Measurements from ENCODE around the gene KIAA1671.

- TF ChIP-seq CHD1 (IDR thresholded peaks at IDR 0.05; ENCODE audit: low read depth, low read length): no peak
- TF ChIP-seq ELK1 (IDR thresholded peaks at IDR 0.05; ENCODE audit: borderline replicate concordance, low read depth, low read length): no peak
- no peak for TF ChIP-seq CTCF (conservative IDR thresholded peaks at IDR 0.05; ENCODE audit: low read depth, low read length)
- no peak for TF ChIP-seq RCOR1 (IDR thresholded peaks at IDR 0.05; ENCODE audit: insufficient replicate concordance, low read length)
- TF ChIP-seq POLR2A (IDR thresholded peaks at IDR 0.05; ENCODE audit: low read depth, low read length): no peak
- TF ChIP-seq RAD21 (IDR thresholded peaks at IDR 0.05; ENCODE audit: low read length): no peak
- TF ChIP-seq MAZ (IDR thresholded peaks at IDR 0.05; ENCODE audit: borderline replicate concordance, low read depth, low read length): no peak
- TF ChIP-seq RFX5 (IDR thresholded peaks at IDR 0.05; ENCODE audit: low read depth, low read length): no peak
- TF ChIP-seq NFE2L2 (IDR thresholded peaks at IDR 0.05; ENCODE audit: low read depth, low read length): no peak
- TF ChIP-seq CEBPB (IDR thresholded peaks at IDR 0.05; ENCODE audit: low read depth, low read length): no peak
- TF ChIP-seq MXI1 (IDR thresholded peaks at IDR 0.05; ENCODE audit: borderline replicate concordance, low read depth, low read length): no peak
- TF ChIP-seq USF2 (IDR thresholded peaks at IDR 0.05; ENCODE audit: low read depth, low read length): no peak
- TF ChIP-seq BHLHE40 (IDR thresholded peaks at IDR 0.05; ENCODE audit: low read depth, low read length): no peak
Observed at GRCh38 chr22:25142102-25142501, 189.6 kb downstream of the KIAA1671 start.
